Stimulated activated CD4-positive, alpha-beta T cell treated with anti-CD3 and anti-CD28 coated beads, TNF-alpha, amount 100 ng/mL, for 48 hours (primary cell): ENCODE data around the gene ABI3BP.

Experiments
- DNase-seq, 3 donors: peaks; one replicate each; pipeline ENCODE4 v3.0.0-alpha.2; 2020; ENCODE audit warnings: low read depth in 3 of 3

ABI3BP gene

GRCh38 chr3:100891827-100892226, 101.4 kb downstream of the ABI3BP start:
- DNase-seq: no peak

DNA sequence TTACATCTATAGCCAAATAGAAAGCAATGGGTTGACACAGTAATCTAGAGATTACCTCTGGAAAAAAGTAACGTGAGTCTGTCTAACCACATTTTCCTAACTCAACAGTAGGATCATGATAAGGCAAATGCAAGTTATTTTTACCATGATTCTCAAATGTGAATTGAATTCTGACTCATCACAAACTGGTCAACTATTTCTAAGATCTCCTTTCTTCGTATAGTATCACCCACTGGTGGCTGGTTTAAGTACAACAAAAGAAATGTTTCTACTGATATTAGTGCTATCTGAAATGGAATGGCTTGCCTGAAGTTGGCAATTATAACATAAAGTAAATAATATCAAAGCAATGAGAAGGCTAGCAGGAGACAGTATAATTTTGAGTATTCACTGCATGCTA, 102.2 kb downstream of the ABI3BP start:
- DNase-seq: no peak

DNA sequence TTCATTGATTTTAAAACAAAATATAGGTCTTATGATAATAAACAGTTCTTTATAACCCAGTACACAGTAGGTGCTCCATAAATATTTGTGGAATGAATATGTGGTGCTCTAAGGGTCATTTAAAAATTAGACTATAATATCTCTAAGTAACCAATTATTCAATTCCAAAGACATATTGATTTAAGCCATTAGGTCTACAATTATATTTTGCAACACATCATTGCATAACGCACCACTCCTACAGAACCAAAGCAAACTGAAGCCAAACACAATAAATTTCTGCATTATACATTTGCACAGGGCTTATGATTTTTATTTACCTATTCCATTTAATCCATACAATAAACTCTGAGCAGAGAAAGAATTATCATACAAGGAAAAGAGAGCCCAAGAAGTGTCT, 104.3 kb downstream of the ABI3BP start:
- no peak for DNase-seq

- DNase-seq: no peak
Observed at GRCh38 chr3:100882571-100882984, 110.6 kb downstream of the ABI3BP start.

GRCh38 chr3:100880845-100881244, 112.4 kb downstream of the ABI3BP start:
- no peak for DNase-seq

DNA sequence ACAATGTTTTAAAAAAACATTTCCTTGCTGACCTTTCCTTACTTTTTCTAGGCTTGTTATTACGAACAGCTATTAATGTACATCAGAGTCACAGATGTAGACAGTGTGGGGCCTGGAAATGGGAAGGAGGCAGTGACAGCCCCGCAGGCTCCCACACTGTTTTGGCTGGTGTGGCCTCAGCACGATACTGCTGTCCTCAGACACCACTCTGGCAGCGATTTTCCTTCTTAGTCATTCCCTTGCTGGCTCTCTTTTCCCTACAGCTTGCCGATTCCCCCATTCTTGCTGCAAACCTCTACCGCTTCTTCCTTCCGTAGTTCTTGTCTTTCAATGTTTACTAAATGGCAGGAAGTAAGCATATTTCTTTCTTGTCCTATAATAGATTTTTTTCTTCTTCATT, 113.1 kb downstream of the ABI3BP start:
- DNase-seq: no peak

DNA sequence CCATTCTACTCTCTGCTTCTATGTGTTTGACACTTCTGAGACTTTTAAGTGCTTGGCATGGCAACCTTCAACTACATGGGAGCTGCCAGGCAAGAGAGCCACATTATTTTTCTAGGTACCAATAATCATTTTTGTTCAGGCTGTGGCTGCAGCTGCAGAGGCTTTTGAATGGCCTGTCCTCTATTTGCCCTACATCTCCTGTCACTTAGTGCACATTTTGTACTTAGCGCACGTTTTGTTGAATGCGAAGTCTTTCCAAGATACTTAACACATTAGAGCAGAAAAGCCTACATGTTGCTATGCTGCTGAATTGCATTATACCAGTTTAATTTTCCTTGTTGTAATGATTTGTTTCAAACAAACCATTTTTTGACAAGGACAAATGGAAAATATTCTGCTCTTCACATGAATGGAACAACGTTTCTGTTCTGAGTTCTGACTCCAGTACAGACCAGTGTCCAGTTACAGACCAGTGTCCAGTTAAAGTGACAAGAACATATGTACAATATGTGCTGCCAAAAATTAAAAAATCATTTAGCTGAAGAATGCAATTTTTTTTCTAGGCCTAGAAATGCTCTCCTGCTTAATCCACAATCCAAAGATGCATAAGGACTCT, 113.9 kb downstream of the ABI3BP start:
- DNase-seq: no peak

DNA sequence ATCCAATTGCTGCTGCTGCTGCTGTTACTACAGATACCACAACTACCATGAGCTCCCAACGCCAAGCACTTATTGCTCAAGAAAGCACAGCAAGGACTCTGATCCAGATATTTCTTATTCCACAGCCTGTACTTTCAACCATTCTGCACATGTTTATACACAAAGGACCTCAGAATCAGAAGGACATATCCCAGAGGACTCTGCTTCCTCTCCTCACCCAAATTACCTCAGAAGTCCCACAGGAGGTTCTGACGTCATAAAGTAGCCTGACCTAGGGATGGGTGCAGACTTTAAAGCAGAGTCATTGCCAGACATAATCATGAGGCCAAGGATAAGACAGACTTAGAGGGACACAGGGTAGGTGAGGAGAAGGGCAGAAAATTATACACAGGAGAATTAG, 115.9 kb downstream of the ABI3BP start:
- no peak for DNase-seq

GRCh38 chr3:100875239-100875638, 118.0 kb downstream of the ABI3BP start:
- DNase-seq: no peak

GRCh38 chr3:100873611-100874010, 119.6 kb downstream of the ABI3BP start:
- DNase-seq: no peak

- no peak for DNase-seq
Observed at GRCh38 chr3:100871306-100871705, 121.9 kb downstream of the ABI3BP start.

DNA sequence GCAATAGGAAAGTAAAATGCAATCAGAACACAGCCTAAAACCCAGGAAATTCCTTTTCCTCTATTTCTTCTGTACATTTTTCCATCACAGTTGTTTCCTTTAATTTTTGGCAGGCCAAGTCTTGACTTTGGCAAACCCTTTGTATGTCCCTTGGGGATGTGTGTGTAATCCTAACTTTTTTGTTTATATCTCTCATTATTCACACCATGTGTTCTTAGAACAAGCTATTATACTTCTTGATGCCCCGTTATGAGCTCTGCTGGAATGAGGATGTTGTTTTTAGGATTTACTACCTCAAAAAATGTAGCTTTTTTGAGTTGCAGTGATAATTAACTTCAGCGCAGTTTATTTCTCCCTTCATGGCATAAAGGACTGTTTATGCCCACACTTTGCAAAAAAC, 123.4 kb downstream of the ABI3BP start:
- DNase-seq: no peak

DNA sequence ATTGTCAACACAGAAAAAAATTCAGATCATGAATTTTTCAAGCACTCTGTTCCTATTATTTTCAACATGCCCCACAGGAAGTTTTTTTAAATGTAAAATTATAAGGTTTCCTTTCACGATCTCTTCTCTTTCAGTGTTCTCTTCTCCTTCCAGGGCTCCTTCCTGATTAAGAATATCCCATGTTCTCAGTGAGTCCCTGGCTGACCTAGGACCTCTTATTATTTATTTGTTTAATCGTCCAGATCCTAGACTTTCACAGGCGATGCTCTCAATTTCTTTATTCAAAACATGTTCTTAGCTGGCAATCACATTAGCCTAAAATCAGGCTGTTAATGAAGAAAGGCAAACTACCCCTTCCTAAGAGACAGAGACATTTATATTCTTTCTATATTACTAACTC, 124.3 kb downstream of the ABI3BP start:
- DNase-seq: no peak

DNA sequence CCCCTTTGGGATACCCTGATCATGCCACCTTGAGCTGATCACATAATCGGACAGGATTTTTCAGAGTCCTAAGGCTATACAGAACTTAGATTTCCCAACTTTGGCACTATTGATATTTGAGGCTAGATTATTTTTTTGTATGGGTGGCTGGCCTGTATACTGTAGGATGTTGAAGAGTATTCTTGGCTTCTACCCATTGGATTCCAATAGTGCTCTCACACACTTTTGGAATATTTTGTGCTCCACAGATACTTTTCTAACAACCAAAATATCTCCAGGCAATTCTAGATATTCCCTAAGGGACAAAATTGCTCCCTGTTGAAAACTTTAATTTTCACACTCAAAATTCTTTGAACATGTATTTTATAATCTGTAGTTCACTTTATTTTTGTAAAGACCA, 125.1 kb downstream of the ABI3BP start:
- no peak for DNase-seq

- no peak for DNase-seq
Observed at GRCh38 chr3:100865442-100865841, 127.8 kb downstream of the ABI3BP start.

- DNase-seq: no peak
Observed at GRCh38 chr3:100864471-100865250, 128.6 kb downstream of the ABI3BP start.

DNA sequence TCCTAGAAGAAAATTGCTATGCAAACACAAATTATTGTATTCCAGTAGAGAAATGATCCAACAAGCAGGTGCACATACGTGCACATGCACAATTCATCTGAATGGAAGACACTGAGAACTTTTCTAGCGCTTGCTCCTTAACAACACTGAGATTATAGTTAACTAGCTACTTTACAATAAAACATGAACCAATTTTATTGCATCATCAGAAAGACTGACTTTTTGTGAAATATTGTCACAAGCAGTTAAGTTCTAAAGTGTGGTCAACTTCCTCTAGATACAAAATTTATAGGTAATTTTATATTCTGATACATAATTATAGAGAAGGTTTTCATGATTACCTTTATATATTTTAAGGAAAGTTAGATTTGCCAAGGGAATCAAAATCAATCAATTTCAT, 135.4 kb downstream of the ABI3BP start:
- DNase-seq: no peak

GRCh38 chr3:100856821-100857220, 136.4 kb downstream of the ABI3BP start:
- no peak for DNase-seq

DNA sequence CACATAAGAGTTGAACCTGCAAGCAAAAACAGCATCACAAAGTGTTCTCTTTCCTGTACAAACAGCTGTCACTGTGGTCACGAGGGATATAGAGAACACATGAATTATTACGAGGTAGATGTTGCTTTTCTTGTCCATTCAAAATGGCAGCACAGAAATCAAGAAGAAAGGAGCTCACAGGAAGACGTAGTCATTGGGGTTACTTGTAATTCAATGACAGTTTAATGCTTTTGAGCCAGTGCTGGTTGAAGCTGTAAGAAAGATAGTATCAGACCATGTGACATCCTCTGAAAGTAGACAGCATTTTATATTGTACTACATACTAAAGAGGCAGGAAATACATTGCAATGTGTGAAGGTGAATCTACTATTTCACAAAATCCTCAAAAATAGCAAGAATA, 140.4 kb downstream of the ABI3BP start:
- DNase-seq: no peak

- no peak for DNase-seq
Observed at GRCh38 chr3:100850701-100851100, 142.5 kb downstream of the ABI3BP start.

- DNase-seq: no peak
Observed at GRCh38 chr3:100850156-100850555, 143.1 kb downstream of the ABI3BP start.

GRCh38 chr3:100844063-100844936, 148.9 kb downstream of the ABI3BP start:
- DNase-seq: no peak

DNA sequence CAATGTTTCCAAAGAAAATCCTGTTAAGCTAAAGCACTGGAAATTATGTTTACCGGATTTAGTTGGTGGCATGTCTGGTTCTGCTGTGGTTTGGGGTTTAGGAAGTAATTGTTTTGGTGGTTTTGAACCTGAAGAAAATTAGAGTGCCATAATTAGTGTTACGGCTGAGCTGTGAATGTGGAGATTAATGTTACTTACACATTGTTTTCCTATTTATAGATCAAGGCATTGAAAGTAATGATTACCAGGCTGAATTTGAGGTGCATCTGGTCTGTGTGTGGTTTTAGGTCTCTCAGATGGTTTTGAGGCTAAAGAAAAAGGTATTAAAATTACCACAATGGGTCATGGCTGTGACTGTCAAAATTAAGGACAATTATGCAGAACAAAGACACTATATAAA, 155.1 kb downstream of the ABI3BP start:
- no peak for DNase-seq
